Parathyroid adenoma (tissue), 2 donors: ENCODE results near the gene GRK7.

Source experiments
- H2AFZ ChIP-seq: fragments of 300-600 bp; sonication (generic); one replicate; pipeline ENCODE4 v1.7.0; 2017; ENCODE audit warnings: antibody characterized with exemption, mild to moderate bottlenecking
- H3K27ac ChIP-seq: fragments of 300-600 bp; sonication (generic); one replicate; pipeline ENCODE4 v1.7.0; 2017
- H3K27me3 ChIP-seq: fragments of 300-600 bp; sonication (generic); one replicate; pipeline ENCODE4 v1.7.0; 2017; ENCODE audit warnings: low read length; ENCODE audit not compliant: control insufficient read depth, insufficient read depth
- H3K36me3 ChIP-seq: fragments of 300-600 bp; sonication (generic); one replicate; pipeline ENCODE4 v1.7.0; 2017; ENCODE audit warnings: low read length; ENCODE audit not compliant: control insufficient read depth, insufficient read depth
- H3K4me1 ChIP-seq: fragments of 300-600 bp; sonication (generic); one replicate; pipeline ENCODE4 v1.7.0; 2017; ENCODE audit warnings: control low read depth
- H3K4me2 ChIP-seq: fragments of 300-600 bp; sonication (generic); one replicate; pipeline ENCODE4 v1.7.0; 2017; ENCODE audit warnings: low read length
- H3K4me3 ChIP-seq: fragments of 300-600 bp; sonication (generic); one replicate; pipeline ENCODE4 v1.7.0; 2017; ENCODE audit warnings: low read depth, low read length
- H3K79me2 ChIP-seq: fragments of 300-600 bp; sonication (generic); one replicate; pipeline ENCODE4 v1.7.0; 2017; ENCODE audit warnings: control low read depth
- H3K9ac ChIP-seq: fragments of 300-600 bp; sonication (generic); one replicate; pipeline ENCODE4 v1.7.0; 2017; ENCODE audit warnings: mild to moderate bottlenecking
- H3K9me3 ChIP-seq: fragments of 300-600 bp; sonication (generic); one replicate; pipeline ENCODE4 v1.7.0; 2017; ENCODE audit warnings: low read length; ENCODE audit not compliant: control insufficient read depth
- TF ChIP-seq, protein P1 (sequence below): fragments of 300-600 bp; sonication (generic); IDR thresholded peaks from one replicate; pipeline ENCODE4 v1.7.0; 2017; ENCODE audit warnings: antibody characterized with exemption, mild to moderate bottlenecking
- donor health status: primary hyperparathyroidism.

The GRK7 gene

DNA sequence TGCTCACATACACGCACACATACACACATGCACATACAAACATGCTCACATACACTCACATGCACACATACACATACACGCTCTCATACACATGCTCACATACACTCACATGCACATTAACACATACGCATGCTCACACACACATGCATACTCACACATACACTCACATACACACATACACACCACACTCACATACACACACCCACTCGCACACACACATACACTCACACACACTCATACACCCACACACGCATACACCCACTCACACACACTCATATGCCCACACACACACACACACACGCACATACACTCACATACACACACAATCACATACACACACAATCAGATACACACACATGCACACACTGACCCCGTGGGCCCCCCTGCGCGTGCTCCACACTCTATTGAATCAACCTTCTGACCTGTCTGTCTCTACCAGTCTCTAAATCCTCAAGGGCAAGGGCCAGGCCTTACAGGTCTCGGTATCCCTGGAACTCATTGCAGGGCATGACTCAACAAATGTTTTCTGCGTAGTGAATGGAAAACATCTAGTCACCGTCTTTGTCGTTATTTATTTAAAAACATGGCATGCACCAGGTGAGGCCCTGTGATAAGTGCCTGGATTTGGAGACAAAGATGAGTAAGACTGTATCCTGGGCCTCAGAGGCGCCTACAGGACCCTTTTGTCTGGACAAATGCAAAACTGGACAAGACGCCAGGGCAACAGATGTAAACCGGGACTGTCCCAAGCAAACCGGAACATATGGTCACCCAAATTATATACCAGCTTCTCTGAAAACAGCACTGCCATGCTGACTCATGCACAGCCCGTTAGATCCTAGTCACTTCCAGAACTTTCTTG lies 41.8 kb downstream of the GRK7 start:
- Histone ChIP-seq H3K9me3 (no peaks in the 10 kb centered on the region), H3K27me3 (no peaks in the 10 kb centered on the region), H3K9ac (no peak overlapping the region), H2AFZ (no peak overlapping the region), H3K27ac (no peak overlapping the region), H3K4me3 (no peak overlapping the region), H3K4me1 (no peaks in the 10 kb centered on the region), H3K36me3 (no peaks in the 10 kb centered on the region), H3K79me2 (no peaks in the 10 kb centered on the region), H3K4me2 (no peak overlapping the region)
- TF ChIP-seq, protein P1, sequence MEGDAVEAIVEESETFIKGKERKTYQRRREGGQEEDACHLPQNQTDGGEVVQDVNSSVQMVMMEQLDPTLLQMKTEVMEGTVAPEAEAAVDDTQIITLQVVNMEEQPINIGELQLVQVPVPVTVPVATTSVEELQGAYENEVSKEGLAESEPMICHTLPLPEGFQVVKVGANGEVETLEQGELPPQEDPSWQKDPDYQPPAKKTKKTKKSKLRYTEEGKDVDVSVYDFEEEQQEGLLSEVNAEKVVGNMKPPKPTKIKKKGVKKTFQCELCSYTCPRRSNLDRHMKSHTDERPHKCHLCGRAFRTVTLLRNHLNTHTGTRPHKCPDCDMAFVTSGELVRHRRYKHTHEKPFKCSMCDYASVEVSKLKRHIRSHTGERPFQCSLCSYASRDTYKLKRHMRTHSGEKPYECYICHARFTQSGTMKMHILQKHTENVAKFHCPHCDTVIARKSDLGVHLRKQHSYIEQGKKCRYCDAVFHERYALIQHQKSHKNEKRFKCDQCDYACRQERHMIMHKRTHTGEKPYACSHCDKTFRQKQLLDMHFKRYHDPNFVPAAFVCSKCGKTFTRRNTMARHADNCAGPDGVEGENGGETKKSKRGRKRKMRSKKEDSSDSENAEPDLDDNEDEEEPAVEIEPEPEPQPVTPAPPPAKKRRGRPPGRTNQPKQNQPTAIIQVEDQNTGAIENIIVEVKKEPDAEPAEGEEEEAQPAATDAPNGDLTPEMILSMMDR, result no peak

DNA sequence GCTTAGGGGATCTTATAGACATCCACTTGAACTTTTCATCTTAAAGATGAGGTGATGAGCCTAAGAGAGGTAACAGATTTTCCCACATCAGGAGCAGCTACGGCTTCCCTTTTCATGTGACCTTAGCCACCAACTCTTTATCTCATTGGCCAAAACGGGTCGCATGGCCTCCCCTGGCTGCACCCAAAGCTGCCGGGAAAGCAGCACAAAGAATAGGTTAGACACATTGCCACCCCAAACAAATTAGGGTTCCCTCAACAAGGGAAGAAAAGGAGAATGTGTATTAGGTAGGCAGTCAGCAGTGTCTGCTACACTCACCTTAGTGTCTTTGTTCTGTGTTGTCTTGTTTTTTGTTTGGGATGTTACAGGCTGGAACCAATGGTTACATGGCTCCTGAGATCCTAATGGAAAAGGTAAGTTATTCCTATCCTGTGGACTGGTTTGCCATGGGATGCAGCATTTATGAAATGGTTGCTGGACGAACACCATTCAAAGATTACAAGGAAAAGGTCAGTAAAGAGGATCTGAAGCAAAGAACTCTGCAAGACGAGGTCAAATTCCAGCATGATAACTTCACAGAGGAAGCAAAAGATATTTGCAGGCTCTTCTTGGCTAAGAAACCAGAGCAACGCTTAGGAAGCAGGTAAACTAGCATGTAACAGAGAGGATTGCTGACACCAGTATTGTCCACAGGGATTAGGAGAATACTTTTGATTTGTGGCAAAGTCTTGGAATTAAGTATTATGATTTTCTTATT lies 44.2 kb downstream of the GRK7 start:
- no peaks in the 10 kb centered on the region for H3K36me3 ChIP-seq
- H3K79me2 ChIP-seq, result no peaks in the 10 kb centered on the region
- H3K4me3 ChIP-seq, result no peak overlapping the region
- H3K9ac ChIP-seq, result no peak overlapping the region
- H3K27me3 ChIP-seq, result no peaks in the 10 kb centered on the region
- H3K27ac ChIP-seq, result no peak overlapping the region
- H2AFZ ChIP-seq, result no peak overlapping the region
- no peaks in the 10 kb centered on the region for H3K4me1 ChIP-seq
- no peaks in the 10 kb centered on the region for H3K9me3 ChIP-seq
- H3K4me2 ChIP-seq, result no peak overlapping the region
- TF ChIP-seq, protein P1, result no peak

DNA sequence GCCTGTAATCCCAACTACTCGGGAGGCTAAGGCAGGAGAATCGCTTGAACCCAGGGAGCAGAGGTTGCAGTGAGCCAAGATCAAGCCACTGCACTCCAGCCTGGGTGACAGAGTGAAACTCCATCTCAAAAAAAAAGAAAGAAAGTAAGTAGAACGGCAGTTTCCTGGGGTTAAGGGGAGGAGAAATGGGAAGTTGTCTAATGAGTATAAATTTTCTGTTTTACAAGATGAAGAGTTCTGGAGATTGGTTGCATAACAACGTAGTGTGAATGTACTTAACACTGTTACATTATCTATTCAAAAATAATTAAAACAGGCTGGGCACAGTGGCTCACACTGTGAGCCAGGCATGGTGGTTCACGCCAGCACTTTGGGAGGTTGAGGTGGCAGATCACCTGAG lies 45.4 kb downstream of the GRK7 start:
- H2AFZ ChIP-seq, result no peak overlapping the region
- no peak overlapping the region for H3K27ac ChIP-seq
- no peaks in the 10 kb centered on the region for H3K4me1 ChIP-seq
- TF ChIP-seq, protein P1, result no peak
- no peaks in the 10 kb centered on the region for H3K36me3 ChIP-seq
- H3K9ac ChIP-seq, result no peak overlapping the region
- no peaks in the 10 kb centered on the region for H3K79me2 ChIP-seq
- H3K4me3 ChIP-seq, result no peak overlapping the region
- H3K27me3 ChIP-seq, result no peaks in the 10 kb centered on the region
- H3K9me3 ChIP-seq, result no peaks in the 10 kb centered on the region
- H3K4me2 ChIP-seq, result no peak overlapping the region

DNA sequence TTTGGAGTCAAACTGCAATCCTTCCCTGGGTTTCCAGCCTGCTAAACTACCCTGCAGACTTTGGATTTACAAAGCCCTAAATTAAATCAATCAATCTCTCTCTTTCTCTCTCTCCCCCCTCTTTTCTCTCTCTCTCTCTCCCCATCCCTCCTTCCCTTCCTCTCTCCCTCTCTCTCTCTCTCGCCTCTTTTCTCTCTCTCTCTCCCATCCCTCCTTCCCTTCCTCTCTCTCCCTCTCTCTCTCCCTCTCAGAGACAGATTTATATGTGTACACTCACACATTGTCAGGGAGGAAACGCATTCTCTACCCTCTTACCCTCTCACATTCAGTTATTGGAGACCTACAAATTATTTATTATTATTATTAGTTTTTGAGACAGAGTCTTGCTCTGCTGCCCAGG lies 47.0 kb downstream of the GRK7 start:
- H3K4me3 ChIP-seq, result no peak overlapping the region
- H3K9me3 ChIP-seq, result no peaks in the 10 kb centered on the region
- no peaks in the 10 kb centered on the region for H3K36me3 ChIP-seq
- no peaks in the 10 kb centered on the region for H3K4me1 ChIP-seq
- no peak overlapping the region for H2AFZ ChIP-seq
- no peaks in the 10 kb centered on the region for H3K27me3 ChIP-seq
- no peaks in the 10 kb centered on the region for H3K79me2 ChIP-seq
- no peak overlapping the region for H3K4me2 ChIP-seq
- H3K27ac ChIP-seq, result no peak overlapping the region
- H3K9ac ChIP-seq, result no peak overlapping the region
- TF ChIP-seq, protein P1, result no peak
